ENCODE results near the gene FKBP4. TPM values are rescaled to one million over a fixed set of nuclear protein-coding genes. Genes with fewer than 3 reads are reported as not detected.

The FKBP4 gene
- total and polyA plus RNA-seq, 2 donors (not counting 3 experiments of a cell fraction or from before 2014, with no cell fraction given), result 31.0 to 85.6 TPM

DNA sequence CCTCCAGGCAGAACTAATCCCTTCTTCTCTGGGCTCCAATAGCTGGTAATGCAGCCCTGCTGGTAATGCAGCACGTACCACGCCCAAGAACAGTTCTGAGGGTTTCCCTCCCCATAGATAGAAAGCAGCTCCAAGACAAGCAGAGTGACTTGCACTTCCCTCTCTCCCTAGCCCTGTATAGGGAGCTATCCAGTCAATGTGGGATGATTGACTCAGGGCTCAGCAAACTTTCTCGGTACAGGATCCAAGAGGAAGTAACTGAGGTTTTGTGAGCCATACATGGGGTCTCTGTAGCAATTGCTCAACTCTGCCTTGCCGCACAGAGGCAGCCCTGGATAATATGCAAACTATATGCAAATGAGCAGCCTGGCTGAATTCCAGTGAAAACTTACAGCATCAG, 15.5 kb upstream of the FKBP4 start:
- H3K27me3 ChIP-seq (ENCODE audit: control insufficient read depth in 2 of 2, insufficient read depth in 2 of 2, low read length in 2 of 2), result peaks cover 2 to 6% of the 10 kb centered on the region in 2 experiments
- TF ChIP-seq POLR2AphosphoS5 (IDR thresholded peaks at IDR 0.05; ENCODE audit: insufficient read depth, low read depth, low read length), result no peak
- TF ChIP-seq, protein P1, sequence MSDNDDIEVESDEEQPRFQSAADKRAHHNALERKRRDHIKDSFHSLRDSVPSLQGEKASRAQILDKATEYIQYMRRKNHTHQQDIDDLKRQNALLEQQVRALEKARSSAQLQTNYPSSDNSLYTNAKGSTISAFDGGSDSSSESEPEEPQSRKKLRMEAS (IDR thresholded peaks at IDR 0.05; ENCODE audit: insufficient read depth, insufficient read length), result no peak
- no peak for TF ChIP-seq POLR2A (IDR thresholded peaks at IDR 0.05; ENCODE audit: low read depth, low read length)
- TF ChIP-seq JUN (IDR thresholded peaks at IDR 0.05; ENCODE audit: borderline replicate concordance, insufficient read depth, insufficient read length, low read depth), result no peak
- no peak for TF ChIP-seq EZH2 (IDR thresholded peaks at IDR 0.05; ENCODE audit: borderline replicate concordance, low read depth, low read length, severe bottlenecking)
- no peak for TF ChIP-seq MYC (IDR thresholded peaks at IDR 0.05; ENCODE audit: low read depth, low read length)
- TF ChIP-seq FOS (IDR thresholded peaks at IDR 0.05; ENCODE audit: borderline replicate concordance, insufficient read depth, low read length), result no peak
- TF ChIP-seq, protein P2, sequence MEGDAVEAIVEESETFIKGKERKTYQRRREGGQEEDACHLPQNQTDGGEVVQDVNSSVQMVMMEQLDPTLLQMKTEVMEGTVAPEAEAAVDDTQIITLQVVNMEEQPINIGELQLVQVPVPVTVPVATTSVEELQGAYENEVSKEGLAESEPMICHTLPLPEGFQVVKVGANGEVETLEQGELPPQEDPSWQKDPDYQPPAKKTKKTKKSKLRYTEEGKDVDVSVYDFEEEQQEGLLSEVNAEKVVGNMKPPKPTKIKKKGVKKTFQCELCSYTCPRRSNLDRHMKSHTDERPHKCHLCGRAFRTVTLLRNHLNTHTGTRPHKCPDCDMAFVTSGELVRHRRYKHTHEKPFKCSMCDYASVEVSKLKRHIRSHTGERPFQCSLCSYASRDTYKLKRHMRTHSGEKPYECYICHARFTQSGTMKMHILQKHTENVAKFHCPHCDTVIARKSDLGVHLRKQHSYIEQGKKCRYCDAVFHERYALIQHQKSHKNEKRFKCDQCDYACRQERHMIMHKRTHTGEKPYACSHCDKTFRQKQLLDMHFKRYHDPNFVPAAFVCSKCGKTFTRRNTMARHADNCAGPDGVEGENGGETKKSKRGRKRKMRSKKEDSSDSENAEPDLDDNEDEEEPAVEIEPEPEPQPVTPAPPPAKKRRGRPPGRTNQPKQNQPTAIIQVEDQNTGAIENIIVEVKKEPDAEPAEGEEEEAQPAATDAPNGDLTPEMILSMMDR (IDR thresholded peaks at IDR 0.05; ENCODE audit: extremely low read depth in 1 of 2, insufficient read depth in 1 of 2, low read depth in 1 of 2, low read length in 2 of 2), result no peak
- no peaks in the 10 kb centered on the region for H3K36me3 ChIP-seq (ENCODE audit: control insufficient read depth in 2 of 2, extremely low read depth in 1 of 2, insufficient read depth in 2 of 2, low read length in 2 of 2)
- H3K9me1 ChIP-seq (replicated peaks; ENCODE audit: control insufficient read depth, extremely low read depth, insufficient read depth, low read length), result no peaks in the 10 kb centered on the region
- no TSS peak for BruUV-seq (replicated peaks)
- intact Hi-C loops (cut with micrococcal nuclease) (no loop called here), dilution Hi-C loops (cut with MboI; ENCODE audit: extremely low pct_ligation_motif_present, low sequenced_read_pairs) (no loop called here)
- no peak overlapping the region for H3K4me3 ChIP-seq (replicated peaks in 1 of 3; ENCODE audit: insufficient read depth in 1 of 3, low read depth in 1 of 3, low read length in 3 of 3)
- no peaks in the 10 kb centered on the region for H3K4me1 ChIP-seq (ENCODE audit: control insufficient read depth, extremely low read depth, insufficient read depth, low read length)
- no peak overlapping the region for H3K4me2 ChIP-seq (ENCODE audit: insufficient read depth, low read length)
- no peak overlapping the region for H3K9ac ChIP-seq (replicated peaks; ENCODE audit: extremely low read depth, insufficient read depth, low read length)
- H3K9me3 ChIP-seq (replicated peaks; ENCODE audit: control insufficient read depth, insufficient read depth, low read length), result no peaks in the 10 kb centered on the region
- DNase-seq (ENCODE audit: low read depth, low spot score), result no peak
- no peak for FAIRE-seq
- no peak overlapping the region for H3K27ac ChIP-seq (ENCODE audit: insufficient read depth, low read depth, low read length)
- no peaks in the 10 kb centered on the region for H4K20me1 ChIP-seq (replicated peaks; ENCODE audit: control insufficient read depth, extremely low read depth, insufficient read depth, low read length)
- no peaks in the 10 kb centered on the region for H3K79me2 ChIP-seq (ENCODE audit: control insufficient read depth, insufficient read depth, low read length)
- ChIA-PET CTCF (no interaction called here), POLR2A (no interaction called here)
- H2AFZ ChIP-seq (ENCODE audit: low read depth, low read length), result no peak overlapping the region
